NCI-H2196 treated with DMSO at 0.1 percent for 48 hours (cell line): ENCODE results near the gene CPED1.
"Not testable (repeated sequence)": the region's sequence is repeated elsewhere in the genome, so short reads cannot be mapped to it uniquely, and the experiment has no call there.

ENCODE experiments used
- DNase-seq: peaks from one replicate; lab custom pipeline; 2025; ENCODE audit not compliant: unreplicated experiment; lab: John Stamatoyannopoulos, UW

Gene CPED1

GRCh38 chr7:121083790-121084251, 95.3 kb downstream of the CPED1 start:
- no peak for DNase-seq

GRCh38 chr7:121084256-121084655, 95.7 kb downstream of the CPED1 start:
- DNase-seq, result no peak

- no peak for DNase-seq
These were observed 96.3 kb downstream of the CPED1 start for GRCh38 chr7:121084748-121085336.

GRCh38 chr7:121085922-121086321, 97.4 kb downstream of the CPED1 start:
- no peak for DNase-seq

DNA sequence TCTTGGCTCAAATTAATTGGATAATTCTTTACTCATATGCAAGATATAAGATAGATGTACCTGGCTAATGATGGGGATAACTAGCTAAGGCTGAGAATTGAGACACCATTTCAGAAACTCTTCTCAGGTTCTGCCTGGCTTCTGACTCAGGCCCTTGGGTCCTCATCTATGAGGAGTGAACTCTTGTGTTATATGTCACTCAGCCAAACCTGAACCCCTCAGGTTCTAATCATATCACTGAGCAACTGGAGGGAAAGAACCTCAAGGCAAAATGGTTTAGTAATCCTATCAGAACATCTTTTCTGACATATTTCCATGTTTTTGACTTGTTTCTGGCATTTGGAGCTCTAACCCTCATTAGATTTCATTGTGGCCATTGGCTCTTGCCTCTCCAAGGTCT, 100.4 kb downstream of the CPED1 start:
- no peak for DNase-seq

DNA sequence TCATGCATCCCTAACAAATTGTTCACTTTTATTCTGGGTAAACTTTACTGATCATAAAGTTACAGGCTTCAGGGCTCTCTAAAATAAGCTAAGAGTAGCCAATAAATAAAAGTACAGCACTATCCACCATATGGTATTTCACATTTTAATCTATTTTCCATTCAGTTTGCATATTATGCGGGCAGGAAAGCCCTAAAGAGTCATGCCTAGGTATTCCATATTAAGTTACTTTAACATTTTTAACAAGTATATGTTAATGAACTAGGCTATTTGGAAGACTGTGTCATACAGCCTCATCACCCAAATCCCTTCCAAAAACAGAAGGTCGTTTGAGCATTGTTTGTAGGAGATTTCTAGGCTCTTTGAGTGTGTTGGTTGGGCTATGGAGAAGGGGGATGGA, 106.3 kb downstream of the CPED1 start:
- no peak for DNase-seq

GRCh38 chr7:121097577-121097976, 109.1 kb downstream of the CPED1 start:
- DNase-seq, result no peak

- DNase-seq, result no peak
These were observed 111.1 kb downstream of the CPED1 start for GRCh38 chr7:121099572-121099971.

- DNase-seq, result no peak
These were observed 112.6 kb downstream of the CPED1 start for GRCh38 chr7:121101083-121101482.

DNA sequence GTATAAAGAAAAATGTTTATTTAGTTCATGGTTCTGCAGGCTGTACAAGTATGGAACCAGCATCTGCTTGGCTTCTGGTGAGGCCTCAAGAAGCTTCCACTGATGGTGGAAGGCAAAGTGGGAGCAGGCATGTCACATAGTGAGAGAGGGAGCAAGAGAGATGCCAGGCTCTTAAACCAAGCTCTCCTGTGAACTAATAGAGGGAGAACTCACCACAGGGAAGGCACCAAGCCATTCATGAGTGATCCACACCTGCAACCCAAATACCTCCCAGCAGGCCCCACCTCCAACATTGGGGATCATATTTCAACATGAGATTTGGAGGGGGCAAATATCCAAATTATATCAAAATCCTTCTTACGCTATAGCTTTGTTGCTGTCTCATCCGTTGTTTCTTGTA, 113.1 kb downstream of the CPED1 start:
- DNase-seq, result no peak

DNA sequence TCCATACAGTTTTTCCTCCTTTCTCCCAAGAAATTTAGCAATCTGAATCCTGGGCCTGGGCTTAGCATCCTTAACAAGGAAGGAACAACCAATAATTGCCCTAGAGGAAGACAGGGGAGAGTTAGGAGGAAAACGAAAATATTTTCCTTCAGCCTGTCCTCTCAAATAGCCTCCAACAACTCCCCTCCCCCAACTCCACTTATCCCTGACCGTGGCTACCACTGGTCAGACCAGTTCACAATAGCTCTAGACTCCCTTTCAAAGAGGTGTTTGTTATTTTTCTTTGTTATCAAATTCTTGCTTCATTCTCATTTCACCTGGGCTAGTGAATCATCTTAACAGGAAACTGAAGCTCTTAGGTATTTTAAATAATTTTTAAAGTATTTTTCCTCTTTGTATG, 114.1 kb downstream of the CPED1 start:
- DNase-seq, result peak; percentile 13

DNA sequence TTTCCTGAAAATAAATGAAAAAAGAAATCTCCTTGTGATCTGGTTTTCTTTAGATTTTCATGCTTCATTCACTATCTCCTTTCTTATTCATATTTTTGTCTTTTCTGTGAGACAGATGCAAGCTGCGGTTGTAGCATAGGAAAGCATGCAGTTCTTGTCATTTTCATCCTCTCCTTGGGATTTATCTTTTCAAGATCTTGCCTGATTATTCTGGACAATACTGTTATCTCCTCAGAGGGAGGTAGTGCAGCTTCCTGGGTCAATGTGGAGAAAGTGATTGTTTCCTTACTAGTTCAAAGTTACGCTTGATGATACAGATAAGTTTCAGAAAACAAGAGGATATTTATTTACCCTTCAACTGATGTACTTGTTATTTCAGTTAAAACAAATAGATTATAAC, 114.6 kb downstream of the CPED1 start:
- DNase-seq, result no peak

- no peak for DNase-seq
These were observed 115.1 kb downstream of the CPED1 start for GRCh38 chr7:121103579-121103978.

GRCh38 chr7:121105262-121105661, 116.8 kb downstream of the CPED1 start:
- no peak for DNase-seq

DNA sequence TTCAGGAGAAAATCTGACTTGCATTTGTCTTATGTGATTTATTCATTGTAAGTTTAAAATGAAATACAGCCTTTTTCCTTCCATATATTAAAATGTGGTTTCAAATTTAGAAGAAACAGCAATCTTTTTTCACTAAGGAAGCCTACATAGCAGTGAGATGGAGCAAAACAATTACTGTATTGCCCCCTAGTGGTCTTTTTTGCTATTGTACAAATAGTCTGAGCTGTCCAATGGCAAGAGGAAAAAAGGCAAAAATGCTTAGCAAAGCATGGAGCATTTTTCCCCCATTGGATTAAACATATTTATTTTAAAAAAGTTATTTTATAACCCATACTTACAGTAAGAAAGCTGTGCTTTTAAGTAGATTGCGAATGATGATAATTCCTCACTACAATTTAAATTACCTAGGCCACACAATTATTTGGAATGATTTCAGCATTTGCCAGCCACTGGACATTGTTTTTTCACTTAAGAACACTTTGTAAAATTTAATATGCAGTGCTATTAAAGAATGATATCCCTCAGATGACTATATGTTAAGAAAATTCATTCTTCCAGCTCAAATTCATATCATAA, 119.5 kb downstream of the CPED1 start:
- DNase-seq, result peak; percentile 49

DNA sequence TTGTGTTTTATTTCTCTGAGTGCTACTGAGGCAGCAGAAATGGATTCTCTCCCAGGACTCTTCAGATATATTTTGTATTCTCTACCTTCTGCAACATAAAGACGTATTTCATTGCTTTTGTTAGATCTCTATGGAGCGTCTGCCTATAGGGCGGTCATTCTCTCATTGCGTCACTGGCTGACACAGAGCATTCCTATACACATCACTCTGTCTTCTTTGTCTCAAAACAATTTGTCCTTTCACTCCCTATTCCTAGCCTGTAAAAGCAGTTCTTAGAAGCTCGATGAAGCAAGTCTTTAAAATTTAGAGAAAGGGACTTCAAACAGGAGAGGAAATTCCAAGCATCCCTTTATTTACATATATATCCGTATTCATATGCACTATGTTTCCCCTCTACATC, 120.6 kb downstream of the CPED1 start:
- DNase-seq, result no peak

- no peak for DNase-seq
These were observed 124.8 kb downstream of the CPED1 start for GRCh38 chr7:121113288-121113687.

DNA sequence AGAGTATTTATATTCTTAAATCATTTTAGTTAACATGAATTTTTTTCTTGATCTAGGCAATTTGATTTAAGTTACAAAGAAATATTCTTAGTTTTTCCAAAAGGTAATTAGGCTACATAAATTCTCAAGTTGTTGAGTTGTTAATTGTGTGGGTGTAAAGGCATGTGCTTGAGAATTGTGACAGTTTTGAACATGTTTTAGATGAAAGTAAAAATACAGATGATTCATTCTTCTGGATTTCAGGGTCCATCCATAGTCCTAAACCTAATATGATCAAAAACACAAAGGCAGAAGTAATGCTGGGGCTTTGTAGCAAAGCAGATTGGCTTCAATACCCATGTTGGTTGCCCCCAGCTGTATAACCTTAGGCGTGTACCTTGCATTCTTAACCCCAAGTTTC, 127.9 kb downstream of the CPED1 start:
- DNase-seq, result no peak

- DNase-seq, result no peak
These were observed 130.5 kb downstream of the CPED1 start for GRCh38 chr7:121119047-121119446.

DNA sequence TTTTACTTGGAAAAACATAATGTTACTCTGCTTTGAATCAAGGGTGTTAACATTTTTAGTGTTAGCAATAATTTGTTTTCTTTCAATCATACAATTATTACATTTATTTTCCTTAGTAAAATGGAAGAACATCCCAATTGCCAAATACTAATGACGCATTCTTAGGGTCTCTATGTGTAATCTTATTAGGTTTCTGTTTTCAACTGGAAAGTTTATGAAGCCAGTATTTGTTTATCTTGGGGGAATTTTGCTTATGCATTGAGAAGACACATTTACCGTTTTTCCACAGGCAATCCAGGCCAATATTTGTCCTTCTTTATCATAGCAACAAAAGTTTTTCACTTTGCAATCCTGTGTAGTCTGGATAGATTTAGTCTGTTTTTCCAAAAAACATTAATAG, 134.5 kb downstream of the CPED1 start:
- no peak for DNase-seq

GRCh38 chr7:121125454-121125853, 136.9 kb downstream of the CPED1 start:
- not testable (repeated sequence) for DNase-seq

- DNase-seq, result no peak
These were observed 137.7 kb downstream of the CPED1 start for GRCh38 chr7:121126201-121126600.
